Heart left ventricle (tissue), 16 donors: ENCODE results near the gene ZBTB20. TPM values are rescaled to one million over a fixed set of nuclear protein-coding genes. Genes with fewer than 3 reads are reported as not detected.

ENCODE experiments used
- ATAC-seq, 4 donors: fragments of 200-7000 bp; cut with Tn5 transposase; one replicate each; pipeline ENCODE4 v1.9.1; 2020 to 2022; ENCODE audit warnings: moderate library complexity in 4 of 4, mild to moderate bottlenecking in 3 of 4, moderate number of reproducible peaks in 1 of 4
- DNase-seq, 5 donors: peaks; one replicate each; pipeline ENCODE4 v3.0.0-alpha.2; 2020
- H3K27ac ChIP-seq, 12 donors: fragments of 200-600 bp; sonication (generic) in 4 of 12; one replicate each; pipeline versions ENCODE4 v1.5.0 to v1.8.0; 2016 to 2022; ENCODE audit warnings: mild to moderate bottlenecking in 2 of 12
- H3K27me3 ChIP-seq, 9 donors: fragments of 200-600 bp; sonication (generic) in 2 of 9; one replicate each; pipeline versions ENCODE4 v1.5.1 to v1.8.0; 2016 to 2022; ENCODE audit warnings: mild to moderate bottlenecking in 3 of 9
- H3K36me3 ChIP-seq, 9 donors: fragments of 200-600 bp; sonication (generic) in 2 of 9; one replicate each; pipeline versions ENCODE4 v1.5.0 to v1.8.0; 2018 to 2022; ENCODE audit warnings: mild to moderate bottlenecking in 2 of 9
- H3K4me1 ChIP-seq, 12 donors: fragments of 200-600 bp; sonication (generic) in 4 of 12; one replicate each; pipeline versions ENCODE4 v1.5.0 to v1.8.0; 2016 to 2022; ENCODE audit warnings: mild to moderate bottlenecking in 3 of 12
- H3K4me3 ChIP-seq, 12 donors: fragments of 200-600 bp; sonication (generic) in 4 of 12; one replicate each; pipeline versions ENCODE4 v1.5.0 to v1.8.0; 2017 to 2022; ENCODE audit warnings: mild to moderate bottlenecking in 9 of 12, moderate library complexity in 4 of 12
- H3K9me3 ChIP-seq, 12 donors: fragments of 200-600 bp; sonication (generic) in 4 of 12; one replicate each; pipeline versions ENCODE4 v1.5.0 to v1.8.0; 2016 to 2022; ENCODE audit warnings: mild to moderate bottlenecking in 1 of 12
- CTCF ChIP-seq, 12 donors: fragments of 200-600 bp; sonication (generic) in 4 of 12; IDR thresholded peaks; one replicate each; pipeline versions ENCODE4 v1.5.0 to v1.8.0; 2018 to 2022; ENCODE audit warnings: antibody characterized with exemption in 12 of 12, mild to moderate bottlenecking in 5 of 12
- POLR2A ChIP-seq, 2 donors: fragments of 450-650 bp; IDR thresholded peaks; one replicate each; pipeline ENCODE4 v1.6.1; 2017; ENCODE audit warnings: antibody characterized with exemption in 2 of 2, mild to moderate bottlenecking in 2 of 2, moderate library complexity in 2 of 2
- WGBS, 4 donors: extraction: QIAGEN DNeasy Blood & Tissue Kit in 2 of 4; methylation state at CpG; one replicate each; pipeline versions ENCODE4 v1.1.5 to v1.1.7; 2013 to 2018; 5-methylcytosine and 5-hydroxymethylcytosine counted together
- intact Hi-C, 10 donors: fragments of 100-400 bp; cut with DNase I; formaldehyde crosslinking; loops; one replicate each; pipeline versions ENCODE4 v1.11.1 to v1.14.2; 2022
- polyA plus RNA-seq, 2 donors: library from polyadenylated mRNA; stranded (reverse); fragments of 200-250 nt; gene quantifications; one replicate each; pipeline ENCODE4 v1.2.3, GENCODE V29; 2013
- total RNA-seq, 9 donors: library from RNA; depleted of rRNA in 2 of 9; stranded (reverse); fragments of >200 nt in 2 of 9; fragmentation: NEBNext Ultra II Directional in 3 of 9; extraction: Animal tissue kit (Norgen Biotek cat#: 25700) in 3 of 9; gene quantifications; one replicate each; pipeline versions ENCODE4 v1.1.0 to v1.2.4, GENCODE V29; 2016 to 2023
- donor health status: ischemic (EF 13 %, LVEDD 7.1; RV severe dilation, severe dysfunction).
- donor health status: healthy with polysubstance abuse.
- donor health status: DM: no; HTN: yes; CAD: no.
- donor health status: DM: no; HTN: no; CAD: no.
- donor health status: ischemic (EF 25% LVEDD 6.9; RV normal size, moderate dysfunction).
- donor health status: ischemic (EF 25% LVEDD 5.7; RV mildly dilated, moderate dysfunction).
- donor health status: healthy.
- donor health status: DM: yes; HTN: yes; CAD: no.
- donor health status: ischemic (EF 35%, LVEDD 5.7; RV mildly dilated, moderate dysfunction).
- donor health status: nonischemic (EF 11% LVEDD 7.7; RV severe dilation, severe dysfunction).
- donor health status: DM: yes; HTN: yes; CAD: no.
- donor health status: PGD.
- donor health status: ischemic (EF 29% LVEDD 5.4; RV normal size, mild dysfunction).
- donor health status: nonischemic (EF 23%, LVEDD 6.1; RV moderate dilation, normal function).

ZBTB20 gene
- total and polyA plus RNA-seq, 11 donors, result 6.2 to 109 (median 77.3) TPM

- H3K27ac ChIP-seq, result peak overlapping the region in 4 of 12 donors; percentile 6 to 33 (median 18)
- ATAC-seq (no peak), DNase-seq (no peak)
- H3K4me1 ChIP-seq, result peaks cover 3 to 54% (median 32%) of the 10 kb centered on the region in 12 donors
- H3K4me3 ChIP-seq, result no peak overlapping the region
- no peaks in the 10 kb centered on the region for H3K27me3 ChIP-seq
- TF ChIP-seq CTCF (IDR thresholded peaks at IDR 0.05) (no peak), POLR2A (IDR thresholded peaks at IDR 0.05) (no peak)
- H3K9me3 ChIP-seq, result no peaks in the 10 kb centered on the region
- peaks cover 0 to 13% (median 0%) of the 10 kb centered on the region in 9 donors for H3K36me3 ChIP-seq
- intact Hi-C loops, result no loop called here
These were observed 78.3 kb downstream of the ZBTB20 start for GRCh38 chr3:115068799-115069198.

- TF ChIP-seq POLR2A (IDR thresholded peaks at IDR 0.05), result no peak
- no peak for TF ChIP-seq CTCF (IDR thresholded peaks at IDR 0.05)
- Histone ChIP-seq H3K27me3 (no peaks in the 10 kb centered on the region), H3K36me3 (peaks cover 0 to 4% (median 0%) of the 10 kb centered on the region in 9 donors), H3K4me1 (peaks cover 0 to 25% (median 0%) of the 10 kb centered on the region in 12 donors), H3K9me3 (no peaks in the 10 kb centered on the region), H3K4me3 (no peak overlapping the region), H3K27ac (no peak overlapping the region)
- DNase-seq (no peak), ATAC-seq (no peak)
- intact Hi-C loops, result no loop called here
These were observed 84.6 kb downstream of the ZBTB20 start for GRCh38 chr3:115062412-115062956.

GRCh38 chr3:115062009-115062408, 85.1 kb downstream of the ZBTB20 start:
- Histone ChIP-seq H3K4me3 (no peak overlapping the region), H3K4me1 (peaks cover 0 to 25% (median 0%) of the 10 kb centered on the region in 12 donors), H3K9me3 (no peaks in the 10 kb centered on the region), H3K27ac (no peak overlapping the region), H3K27me3 (no peaks in the 10 kb centered on the region), H3K36me3 (peaks cover 0 to 3% (median 0%) of the 10 kb centered on the region in 9 donors)
- ATAC-seq (peak in 1 of 4 donors; percentile 54), DNase-seq (no peak)
- WGBS, 4 donors, result 50 to 59% (median 57%) methylated on average over 2 of the region's 2 CpGs
- intact Hi-C loops, result no loop called here
- no peak for TF ChIP-seq POLR2A (IDR thresholded peaks at IDR 0.05)
- TF ChIP-seq CTCF (IDR thresholded peaks at IDR 0.05), result no peak

- DNase-seq (no peak), ATAC-seq (no peak)
- 74 to 79% (median 76%) methylated on average over 3 of the region's 3 CpGs for WGBS, 4 donors
- no peaks in the 10 kb centered on the region for H3K9me3 ChIP-seq
- no peak for TF ChIP-seq POLR2A (IDR thresholded peaks at IDR 0.05)
- intact Hi-C loops, result no loop called here
- H3K36me3 ChIP-seq, result no peaks in the 10 kb centered on the region
- H3K27me3 ChIP-seq, result no peaks in the 10 kb centered on the region
- H3K4me1 ChIP-seq, result no peaks in the 10 kb centered on the region
- H3K4me3 ChIP-seq, result no peak overlapping the region
- H3K27ac ChIP-seq, result no peak overlapping the region
These were observed 94.2 kb downstream of the ZBTB20 start for GRCh38 chr3:115052906-115053305.

GRCh38 chr3:115042351-115042750, 104.7 kb downstream of the ZBTB20 start:
- Histone ChIP-seq H3K4me3 (peak overlapping the region in 2 of 12 donors; percentile 3 to 27), H3K36me3 (no peaks in the 10 kb centered on the region), H3K4me1 (peaks cover 0 to 23% (median 4%) of the 10 kb centered on the region in 12 donors), H3K27ac (peak overlapping the region in 10 of 12 donors; percentile 15 to 71 (median 32)), H3K27me3 (no peaks in the 10 kb centered on the region), H3K9me3 (no peaks in the 10 kb centered on the region)
- DNase-seq, result no peak
- no peak for ATAC-seq
- 47 to 70% (median 58%) methylated on average over 3 of the region's 3 CpGs for WGBS, 4 donors
- intact Hi-C loops, result loop anchor here in 4 of 10 donors (5.0 to 10.0 kb wide), 4 partner anchors 50 to 650 kb away; partner anchors contain the start of gene ZBTB20 (in 1 of the 4)
- no peak for TF ChIP-seq CTCF (IDR thresholded peaks at IDR 0.05)
- TF ChIP-seq POLR2A (IDR thresholded peaks at IDR 0.05), result no peak
